HepG2 (cell line): ENCODE data around the gene DHRS12. TPM values are rescaled to one million over a fixed set of nuclear protein-coding genes. Genes with fewer than 3 reads are reported as not detected.

Experiments
- FOXK1 ChIP-seq: sonication (generic); formaldehyde crosslinking; IDR thresholded peaks from 2 replicates; pipeline ENCODE4 v1.4.0; 2020; ENCODE audit warnings: low read depth, missing genetic modification reagents, borderline replicate concordance
- GATAD1 ChIP-seq: IDR thresholded peaks from 2 replicates; pipeline ENCODE4 v1.6.1; 2016; ENCODE audit warnings: missing genetic modification reagents, missing compliant biosample characterization
- MAFG ChIP-seq: sonication (generic); formaldehyde crosslinking; IDR thresholded peaks from 2 replicates; pipeline ENCODE4 v1.5.1; 2020; ENCODE audit warnings: mild to moderate bottlenecking, missing genetic modification reagents
- PBX2 ChIP-seq: IDR thresholded peaks from 2 replicates; pipeline ENCODE4 v1.6.1; 2016; ENCODE audit warnings: control low read depth
- RFXAP ChIP-seq: sonication (generic); formaldehyde crosslinking; IDR thresholded peaks from 2 replicates; pipeline ENCODE4 v1.4.0; 2020; ENCODE audit warnings: missing genetic modification reagents, borderline replicate concordance
- TOE1 ChIP-seq: sonication (generic); formaldehyde crosslinking; IDR thresholded peaks from 2 replicates; pipeline ENCODE4 v1.4.0; 2020; ENCODE audit warnings: mild to moderate bottlenecking, missing genetic modification reagents
- TSC22D2 ChIP-seq: sonication (generic); formaldehyde crosslinking; IDR thresholded peaks from 2 replicates; pipeline ENCODE4 v1.5.1; 2020; ENCODE audit warnings: missing genetic modification reagents, mild to moderate bottlenecking, borderline replicate concordance
- ZFAT ChIP-seq: sonication (generic); formaldehyde crosslinking; conservative IDR thresholded peaks from 2 replicates; pipeline ENCODE4 v1.8.1; 2023; ENCODE audit warnings: missing genetic modification reagents, inconsistent platforms
- ZNF264 ChIP-seq: sonication (generic); formaldehyde crosslinking; IDR thresholded peaks from 2 replicates; pipeline ENCODE4 v1.4.0; 2020; ENCODE audit warnings: missing genetic modification reagents
- ZNF614 ChIP-seq: IDR thresholded peaks from 2 replicates; pipeline ENCODE4 v1.6.1; 2018; ENCODE audit warnings: missing biosample characterization, missing genetic modification reagents, inconsistent platforms, borderline replicate concordance
- ZNF703 ChIP-seq: sonication (generic); formaldehyde crosslinking; IDR thresholded peaks from 2 replicates; pipeline ENCODE4 v1.5.1; 2020; ENCODE audit warnings: missing genetic modification reagents, mild to moderate bottlenecking, moderate library complexity, borderline replicate concordance
- polyA plus RNA-seq, 8 experiments: library from polyadenylated mRNA; depleted of rRNA in 3 of 8; stranded (reverse) in 7 of 8; unstranded in 1 of 8; fragments of >200 nt; fragmentation: Illumina TruSeq in 4 of 8; extraction: Trizol in 4 of 8; gene quantifications; 2 replicates each; pipeline versions ENCODE4 v1.2.1 to v1.2.3, GENCODE V29; 2011 to 2016; ENCODE audit warnings: low read depth in 4 of 8, missing spikeins in 1 of 8, mixed read lengths in 1 of 8; ENCODE audit not compliant: insufficient read depth in 1 of 8
- total RNA-seq, 5 experiments: library from RNA; depleted of rRNA; stranded (reverse); fragments of >200 nt; fragmentation: Illumina TruSeq; extraction: Trizol; gene quantifications; 2 replicates each; pipeline ENCODE4 v1.2.3, GENCODE V29; 2016; ENCODE audit warnings: low read depth in 1 of 5
- TF ChIP-seq, protein P1 (sequence below): sonication (generic); formaldehyde crosslinking; IDR thresholded peaks from 2 replicates; pipeline ENCODE4 v1.9.0; 2021; ENCODE audit warnings: missing genetic modification reagents, mild to moderate bottlenecking, borderline replicate concordance

Gene DHRS12
- total and polyA plus RNA-seq, 2 of the 13 experiments (the other 11 are each of a cell fraction or from before 2014, with no cell fraction given): 7.2 to 8.4 TPM

DNA sequence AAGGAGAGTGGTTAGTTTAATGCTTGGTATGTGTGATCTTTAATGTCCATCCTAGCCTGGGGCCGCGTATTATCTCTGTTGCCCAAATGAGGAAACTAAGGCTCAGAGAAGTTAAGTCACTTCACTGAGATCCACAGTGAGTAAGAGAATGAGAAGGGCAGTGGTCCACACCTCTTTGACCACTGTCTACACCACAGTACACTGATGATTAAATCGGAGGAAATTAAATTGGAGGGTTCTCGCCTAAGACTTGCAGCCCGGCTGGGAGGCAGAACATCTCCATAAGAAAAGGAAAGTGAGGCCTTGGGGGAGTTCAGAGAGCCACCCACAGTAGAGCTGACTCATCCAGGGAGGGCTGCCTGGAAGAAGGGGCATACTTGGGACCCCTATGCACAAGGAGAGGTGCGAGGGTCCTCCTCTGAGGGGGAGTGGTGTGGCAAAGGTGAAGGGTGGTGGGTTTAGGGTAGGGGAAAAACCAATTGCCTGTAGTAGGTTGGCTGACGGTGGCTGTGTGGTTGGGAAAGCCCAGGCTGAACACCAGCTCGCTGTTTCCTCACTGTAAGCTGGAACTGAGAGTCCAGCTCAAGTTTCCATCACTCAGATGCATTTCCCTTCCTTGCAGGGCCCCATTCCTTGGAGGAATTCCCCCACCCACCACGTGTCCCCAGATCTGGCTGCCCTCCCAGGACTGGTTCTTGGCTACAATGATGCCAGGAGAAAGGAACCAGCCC, 15.0 kb upstream of the DHRS12 start (continued):
- TF ChIP-seq TSC22D2 (CRISPR knock-in tag) (no peak), PBX2 (CRISPR knock-in tag) (no peak), MAFG (CRISPR knock-in tag) (no peak), ZNF703 (CRISPR knock-in tag) (no peak), RFXAP (CRISPR knock-in tag) (no peak), ZFAT (CRISPR knock-in tag) (no peak), FOXK1 (CRISPR knock-in tag) (no peak), ZNF614 (CRISPR knock-in tag) (no peak), ZNF264 (CRISPR knock-in tag) (no peak), GATAD1 (CRISPR knock-in tag) (no peak), TOE1 (CRISPR knock-in tag) (no peak)
- TF ChIP-seq, protein P1, sequence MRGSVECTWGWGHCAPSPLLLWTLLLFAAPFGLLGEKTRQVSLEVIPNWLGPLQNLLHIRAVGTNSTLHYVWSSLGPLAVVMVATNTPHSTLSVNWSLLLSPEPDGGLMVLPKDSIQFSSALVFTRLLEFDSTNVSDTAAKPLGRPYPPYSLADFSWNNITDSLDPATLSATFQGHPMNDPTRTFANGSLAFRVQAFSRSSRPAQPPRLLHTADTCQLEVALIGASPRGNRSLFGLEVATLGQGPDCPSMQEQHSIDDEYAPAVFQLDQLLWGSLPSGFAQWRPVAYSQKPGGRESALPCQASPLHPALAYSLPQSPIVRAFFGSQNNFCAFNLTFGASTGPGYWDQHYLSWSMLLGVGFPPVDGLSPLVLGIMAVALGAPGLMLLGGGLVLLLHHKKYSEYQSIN (CRISPR knock-in tag): no peak
